Dedifferentiated amniotic fluid mesenchymal stem cell (primary cell): ENCODE data around the gene SBK1.

Experiments used
- DNase-seq: peaks from one replicate; pipeline ENCODE4 v3.0.0-alpha.2; 2016; ENCODE audit errors: extremely low spot score

SBK1 gene

DNA sequence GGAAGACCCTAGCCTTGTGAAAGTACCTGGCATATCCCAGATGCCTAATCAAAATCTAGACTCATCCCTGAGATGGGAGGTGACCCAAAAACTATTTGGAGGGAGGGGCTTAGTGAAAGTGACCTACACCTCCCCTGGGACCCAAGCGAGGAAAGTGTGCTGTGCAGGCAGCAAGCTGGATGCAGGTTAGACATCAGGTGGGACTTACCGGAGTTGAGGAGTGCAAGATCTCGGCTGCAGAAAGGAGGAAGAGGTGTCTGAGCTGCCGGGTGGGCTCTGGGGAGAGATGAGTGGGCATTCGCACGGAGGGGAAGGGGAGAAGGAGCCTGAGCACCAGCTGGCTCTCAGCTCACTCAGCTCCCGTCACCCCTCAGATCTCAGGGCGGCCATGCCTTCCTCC, 10.3 kb upstream of the SBK1 start:
- no peak for DNase-seq

- no peak for DNase-seq
Measured at GRCh38 chr16:28283173-28283572, 9.2 kb upstream of the SBK1 start.

GRCh38 chr16:28283798-28284577, 8.3 kb upstream of the SBK1 start:
- DNase-seq, result no peak

DNA sequence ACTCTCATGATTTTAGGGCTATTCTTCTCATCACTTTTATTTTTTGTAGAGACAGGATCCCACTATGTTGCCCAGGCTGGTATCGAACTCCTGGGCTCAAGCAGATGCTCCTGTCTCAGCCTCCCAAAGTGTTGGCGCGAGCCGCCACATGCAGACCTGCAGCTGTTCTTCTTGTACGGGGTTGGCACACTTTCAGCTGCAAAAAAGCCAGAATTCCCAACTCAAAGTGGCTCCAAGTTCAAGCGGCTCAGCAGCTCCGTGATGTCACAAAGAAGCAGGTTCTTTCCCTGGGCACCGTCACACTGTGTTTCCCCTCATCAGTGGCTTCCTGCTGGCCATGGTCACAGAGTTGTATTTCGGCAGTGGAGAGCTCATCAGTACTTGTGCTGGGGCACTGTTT, 6.7 kb upstream of the SBK1 start:
- no peak for DNase-seq

DNA sequence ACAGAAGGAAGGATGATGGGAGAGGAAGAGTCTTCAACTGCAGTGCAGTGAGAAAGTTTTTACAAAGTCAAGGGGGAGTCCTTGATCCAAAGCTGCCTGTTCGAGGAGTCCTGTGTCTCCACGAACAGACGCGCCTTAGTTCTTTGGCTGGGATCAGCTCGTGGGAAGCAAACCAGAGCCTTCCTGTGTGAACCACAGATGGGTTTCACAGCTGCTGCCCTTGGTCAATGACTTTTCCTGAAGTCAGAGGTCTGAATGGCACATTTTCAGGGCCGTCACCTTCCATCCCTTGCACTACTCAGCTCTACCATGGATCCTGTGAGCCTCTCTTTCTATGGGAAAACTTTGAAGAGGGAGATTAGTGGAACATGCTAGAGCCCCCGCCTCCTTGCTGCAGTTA, 4.2 kb upstream of the SBK1 start:
- DNase-seq, result no peak

- DNase-seq, result no peak
Measured at GRCh38 chr16:28289048-28289447, 3.3 kb upstream of the SBK1 start.

- no peak for DNase-seq
Measured at GRCh38 chr16:28289939-28290858, 2.1 kb upstream of the SBK1 start.

- DNase-seq, result no peak
Measured at GRCh38 chr16:28290859-28291254, 1.5 kb upstream of the SBK1 start.

DNA sequence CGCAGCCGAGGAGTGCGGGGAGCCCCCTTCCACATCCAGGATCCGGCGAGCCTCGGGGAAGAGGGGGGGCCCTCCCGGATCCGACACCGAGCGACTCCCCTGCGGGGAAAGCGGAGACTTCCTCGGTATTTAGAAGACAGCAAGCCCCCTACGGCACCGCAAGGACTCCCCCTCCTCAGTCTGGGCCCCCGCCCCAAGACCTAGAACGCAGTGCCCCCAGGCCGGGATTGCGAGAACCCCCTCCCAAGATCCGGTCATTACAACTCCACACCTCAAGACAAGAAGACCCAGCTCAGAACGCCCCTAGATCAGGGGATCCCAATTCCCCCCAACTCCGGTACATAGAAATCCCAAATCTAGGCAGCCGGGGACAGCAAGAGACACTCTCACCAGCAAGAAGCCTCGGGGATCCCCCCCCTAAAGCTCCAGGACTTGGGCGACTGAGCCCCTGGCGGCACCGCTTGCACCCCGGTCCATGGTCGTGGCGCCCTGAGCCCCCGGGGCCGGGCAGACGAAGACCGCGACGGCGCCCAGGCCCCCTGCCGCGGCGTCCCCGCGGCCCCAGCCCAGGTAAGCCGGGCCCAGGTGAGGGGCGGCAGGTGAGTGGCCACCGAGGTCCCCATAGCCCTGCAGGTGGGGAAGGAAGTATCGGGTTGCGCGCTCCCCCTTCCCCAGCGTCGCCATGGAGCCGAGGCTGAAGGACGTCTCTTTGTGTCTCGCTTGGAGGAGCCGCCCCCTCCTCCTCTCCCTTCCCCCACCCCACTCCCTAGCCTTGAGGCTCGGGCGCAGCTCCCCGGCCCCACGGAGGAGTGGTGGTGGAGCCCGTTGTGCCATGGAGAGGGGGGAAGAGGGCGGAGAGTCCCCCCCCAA, 641 bp downstream of the SBK1 start:
- DNase-seq, result no peak

DNA sequence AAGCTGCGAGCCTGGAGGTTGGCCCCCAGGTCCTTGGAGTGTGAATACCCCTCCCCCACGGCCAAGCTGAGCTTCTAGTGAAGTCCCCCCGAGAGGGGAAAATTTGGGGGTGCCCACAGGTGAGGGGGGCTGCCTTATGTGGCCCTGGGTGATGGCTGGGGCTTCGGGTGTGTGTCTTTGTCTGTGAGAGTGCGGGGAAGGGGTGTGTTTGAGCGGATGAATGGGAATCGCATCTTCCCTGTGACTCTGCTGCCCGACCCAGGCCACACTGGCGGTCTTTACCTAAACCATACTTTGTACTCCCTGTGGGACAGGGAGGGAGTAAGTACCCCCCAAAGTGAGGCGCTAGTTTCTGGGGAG, 1.3 kb downstream of the SBK1 start:
- DNase-seq, result no peak

DNA sequence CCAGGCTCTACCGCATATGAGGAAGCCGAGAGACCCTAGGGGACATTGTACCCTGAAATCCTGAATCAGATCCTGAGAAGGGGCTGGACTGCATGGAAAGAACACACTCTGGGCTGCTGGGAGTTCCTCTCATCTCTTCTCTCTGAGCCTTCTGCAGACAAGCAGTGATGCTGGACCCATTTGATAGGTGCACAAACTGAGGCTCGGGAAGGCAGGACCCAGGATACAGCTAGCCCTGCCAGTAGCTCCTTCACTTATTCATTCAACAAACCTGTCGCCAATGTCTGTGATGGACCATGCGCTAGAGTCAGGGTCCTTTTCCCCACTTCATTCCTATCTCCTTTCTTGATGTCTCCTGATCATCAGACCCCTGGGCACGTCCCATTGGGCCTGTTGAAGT, 1.9 kb downstream of the SBK1 start:
- no peak for DNase-seq

DNA sequence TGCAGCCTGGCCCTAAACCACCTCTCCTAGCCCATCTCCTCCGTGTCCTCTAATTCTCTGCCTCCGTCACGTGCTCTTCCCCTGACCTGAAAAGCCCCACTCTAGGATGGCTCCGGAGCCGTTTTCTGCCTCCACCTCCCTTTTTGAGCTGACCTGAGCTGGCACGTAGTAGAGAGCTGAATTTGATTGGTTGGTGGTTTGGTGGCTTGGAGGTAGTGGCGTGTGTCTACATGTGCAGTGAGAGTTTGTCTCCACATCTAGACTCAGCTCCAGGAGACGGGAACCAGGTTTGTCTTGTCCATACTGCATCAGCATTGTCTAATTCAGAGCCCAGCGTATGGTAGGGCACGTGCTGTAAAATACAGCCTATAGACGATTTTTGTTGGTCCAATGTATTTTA, 3.0 kb downstream of the SBK1 start:
- DNase-seq, result no peak

GRCh38 chr16:28297308-28297707, 5.0 kb downstream of the SBK1 start:
- no peak for DNase-seq

- no peak for DNase-seq
Measured at GRCh38 chr16:28297784-28298510, 5.6 kb downstream of the SBK1 start.

DNA sequence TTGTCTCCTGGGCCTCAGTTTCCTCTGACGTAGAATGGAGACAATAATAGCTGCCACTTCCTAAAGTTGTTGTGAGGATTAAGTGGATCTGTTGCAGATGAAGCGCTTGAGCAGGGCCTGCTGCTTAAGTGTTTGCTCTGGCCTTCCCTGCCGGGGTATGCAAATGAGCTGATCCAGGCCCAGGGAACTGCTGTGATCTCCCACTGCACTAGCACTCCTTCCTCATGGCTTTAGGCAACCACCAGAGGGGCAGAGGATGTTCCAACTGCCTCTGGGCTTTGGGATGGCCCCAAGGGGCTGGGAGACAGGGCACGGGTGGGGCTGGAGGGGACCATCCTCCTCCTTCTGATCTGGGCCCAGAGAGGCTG, 6.2 kb downstream of the SBK1 start:
- no peak for DNase-seq

- DNase-seq, result no peak
Measured at GRCh38 chr16:28300327-28300726, 8.0 kb downstream of the SBK1 start.

- no peak for DNase-seq
Measured at GRCh38 chr16:28301154-28301553, 8.8 kb downstream of the SBK1 start.

GRCh38 chr16:28301620-28302019, 9.3 kb downstream of the SBK1 start:
- DNase-seq, result no peak

- no peak for DNase-seq
Measured at GRCh38 chr16:28303132-28303531, 10.8 kb downstream of the SBK1 start.

DNA sequence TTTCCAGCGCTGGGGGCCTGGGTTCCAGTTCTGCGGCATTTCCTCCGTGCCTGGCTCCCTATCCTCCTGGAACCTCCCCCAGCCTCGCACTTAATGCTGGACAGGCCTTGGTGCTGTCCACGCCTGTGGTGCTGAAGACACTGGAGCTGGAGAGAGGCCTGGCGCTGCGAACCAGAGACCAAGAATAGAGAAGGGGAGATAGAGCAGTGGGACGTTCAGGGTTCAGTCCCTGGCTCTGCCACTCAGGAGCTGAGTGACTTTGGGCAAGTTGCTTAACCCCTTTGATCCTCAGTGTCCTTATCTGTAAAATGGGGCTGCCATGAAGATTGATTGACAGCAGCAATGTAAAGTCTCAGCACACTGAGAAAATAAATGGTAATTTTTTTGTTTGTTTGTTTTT, 11.9 kb downstream of the SBK1 start:
- DNase-seq, result no peak

DNA sequence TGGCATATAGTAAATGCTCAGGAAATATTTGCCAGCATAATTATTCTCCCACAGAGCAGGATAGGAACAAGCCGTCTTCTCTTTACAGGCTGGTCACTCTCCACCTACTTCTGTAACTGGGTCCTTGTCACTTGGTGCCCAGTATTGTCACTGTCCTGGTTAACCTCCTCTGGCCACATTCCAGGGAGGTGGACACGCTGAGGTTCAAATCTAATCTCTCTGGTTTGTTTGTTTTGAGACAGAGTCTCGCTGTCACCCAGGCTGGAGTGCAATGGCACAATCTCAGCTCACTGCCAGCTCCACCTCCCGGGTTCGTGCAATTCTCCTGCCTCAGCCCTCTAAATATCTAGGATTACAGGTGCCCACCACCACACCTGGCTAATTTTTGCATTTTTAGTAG, 15.6 kb downstream of the SBK1 start:
- DNase-seq, result no peak
